GM12892 (cell line): Measurements from ENCODE around the gene KRTAP5-11.
"Not testable (repeated sequence)": the region's sequence is repeated elsewhere in the genome, so short reads cannot be mapped to it uniquely, and the experiment has no call there.

Source experiments
- POLR2A ChIP-seq: IDR thresholded peaks from 2 replicates; pipeline ENCODE4 v1.6.1; 2011; ENCODE audit warnings: low read depth, low read length, control low read depth
- POLR2AphosphoS5 ChIP-seq: IDR thresholded peaks from 2 replicates; pipeline ENCODE4 v1.6.1; 2011; ENCODE audit warnings: low read depth, low read length, control low read depth
- TAF1 ChIP-seq: IDR thresholded peaks from 2 replicates; pipeline ENCODE4 v1.6.1; 2011; ENCODE audit warnings: low read depth, mild to moderate bottlenecking, control low read depth, low read length, borderline replicate concordance

GRCh38 chr11:71588822-71589545, 6.3 kb upstream of the KRTAP5-11 start:
- TF ChIP-seq POLR2A, POLR2AphosphoS5, TAF1: not testable (repeated sequence)
